AG09319 (cell line): ENCODE data around the gene ARRDC4.
"Not testable (repeated sequence)": the region's sequence is repeated elsewhere in the genome, so short reads cannot be mapped to it uniquely, and the experiment has no call there.

Source experiments
- DNase-seq: peaks from one replicate; pipeline ENCODE4 v3.0.0-alpha.2; 2010; ENCODE audit warnings: low read depth; ENCODE audit errors: extremely low read depth
- TF ChIP-seq, protein P1 (sequence below): IDR thresholded peaks from 2 replicates; pipeline ENCODE4 v1.5.1; 2011; ENCODE audit warnings: low read depth, mild to moderate bottlenecking, inconsistent platforms, low read length, moderate library complexity

The ARRDC4 gene

DNA sequence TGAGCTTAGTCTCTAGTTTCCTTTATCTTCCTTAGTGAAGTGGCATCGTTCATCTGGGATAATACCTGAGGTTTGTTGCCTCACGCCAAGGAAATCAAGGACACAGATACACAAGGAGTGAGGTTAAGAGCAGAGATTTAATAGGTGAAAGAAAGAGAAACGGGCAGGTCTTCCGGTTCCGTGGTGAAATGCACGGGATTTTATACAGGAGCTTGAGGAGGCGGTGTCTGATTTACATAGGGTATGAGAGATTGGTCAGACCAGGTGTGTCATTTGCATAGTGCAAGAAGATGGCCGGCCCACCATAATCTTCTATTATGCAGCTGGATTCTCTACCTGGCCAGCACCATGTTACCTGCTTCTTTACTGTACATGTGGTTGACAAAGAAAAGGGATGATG lies 17.2 kb downstream of the ARRDC4 start:
- TF ChIP-seq, protein P1, sequence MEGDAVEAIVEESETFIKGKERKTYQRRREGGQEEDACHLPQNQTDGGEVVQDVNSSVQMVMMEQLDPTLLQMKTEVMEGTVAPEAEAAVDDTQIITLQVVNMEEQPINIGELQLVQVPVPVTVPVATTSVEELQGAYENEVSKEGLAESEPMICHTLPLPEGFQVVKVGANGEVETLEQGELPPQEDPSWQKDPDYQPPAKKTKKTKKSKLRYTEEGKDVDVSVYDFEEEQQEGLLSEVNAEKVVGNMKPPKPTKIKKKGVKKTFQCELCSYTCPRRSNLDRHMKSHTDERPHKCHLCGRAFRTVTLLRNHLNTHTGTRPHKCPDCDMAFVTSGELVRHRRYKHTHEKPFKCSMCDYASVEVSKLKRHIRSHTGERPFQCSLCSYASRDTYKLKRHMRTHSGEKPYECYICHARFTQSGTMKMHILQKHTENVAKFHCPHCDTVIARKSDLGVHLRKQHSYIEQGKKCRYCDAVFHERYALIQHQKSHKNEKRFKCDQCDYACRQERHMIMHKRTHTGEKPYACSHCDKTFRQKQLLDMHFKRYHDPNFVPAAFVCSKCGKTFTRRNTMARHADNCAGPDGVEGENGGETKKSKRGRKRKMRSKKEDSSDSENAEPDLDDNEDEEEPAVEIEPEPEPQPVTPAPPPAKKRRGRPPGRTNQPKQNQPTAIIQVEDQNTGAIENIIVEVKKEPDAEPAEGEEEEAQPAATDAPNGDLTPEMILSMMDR, result no peak
- no peak for DNase-seq

DNA sequence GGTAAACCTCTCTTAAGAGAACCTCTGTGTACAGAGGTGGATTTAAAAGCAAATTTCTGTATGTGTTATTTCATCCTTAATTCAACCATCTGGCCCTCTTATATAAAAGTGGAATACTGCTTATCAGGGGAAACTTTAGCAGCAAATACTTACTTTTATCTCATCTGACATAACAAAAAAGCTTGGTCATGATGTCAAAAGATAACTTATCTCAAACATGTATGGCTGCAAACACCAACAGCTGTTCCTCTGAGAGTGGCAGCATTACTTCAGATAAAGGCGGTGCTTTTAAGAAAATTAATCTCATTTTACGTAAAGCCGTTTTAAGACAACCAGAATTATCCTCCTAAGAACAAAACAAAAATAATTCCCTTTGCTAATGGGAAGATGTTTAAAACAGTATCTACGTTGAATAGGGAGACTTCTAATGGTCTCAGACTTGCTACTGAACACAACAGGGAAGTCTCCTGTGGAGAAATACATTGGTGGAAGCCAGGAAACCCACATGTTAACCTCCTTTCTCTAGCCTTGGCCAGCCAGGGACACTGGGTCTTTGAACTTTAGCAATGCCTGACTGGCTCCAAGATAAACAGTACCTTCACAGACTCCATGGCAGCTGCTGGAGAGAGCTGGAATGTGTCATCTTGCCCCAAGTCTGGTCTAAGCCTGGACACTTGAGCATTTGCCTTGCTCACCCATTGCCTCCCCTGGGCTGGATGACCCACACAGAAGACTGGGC lies 18.1 kb downstream of the ARRDC4 start:
- TF ChIP-seq, protein P1, result no peak
- DNase-seq, result no peak

DNA sequence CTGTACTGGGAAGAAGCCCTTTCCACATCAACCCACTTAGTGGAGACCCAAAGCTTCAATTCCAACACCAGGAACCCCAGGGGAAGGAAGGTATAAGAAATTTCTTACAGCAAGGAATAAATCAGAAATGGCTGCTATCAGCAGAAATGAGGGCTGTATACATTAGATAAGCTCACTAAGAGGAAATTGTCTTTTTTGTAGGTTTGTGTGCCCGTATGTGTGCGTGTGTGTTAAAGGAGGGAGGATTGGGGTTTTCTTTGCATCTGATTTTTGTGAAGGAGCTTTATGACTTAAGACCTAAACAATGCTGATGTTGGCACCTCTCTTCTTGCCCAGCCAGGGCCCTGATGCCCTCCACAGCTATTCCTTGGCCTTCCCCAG lies 18.6 kb downstream of the ARRDC4 start:
- TF ChIP-seq, protein P1, result no peak
- no peak for DNase-seq

DNA sequence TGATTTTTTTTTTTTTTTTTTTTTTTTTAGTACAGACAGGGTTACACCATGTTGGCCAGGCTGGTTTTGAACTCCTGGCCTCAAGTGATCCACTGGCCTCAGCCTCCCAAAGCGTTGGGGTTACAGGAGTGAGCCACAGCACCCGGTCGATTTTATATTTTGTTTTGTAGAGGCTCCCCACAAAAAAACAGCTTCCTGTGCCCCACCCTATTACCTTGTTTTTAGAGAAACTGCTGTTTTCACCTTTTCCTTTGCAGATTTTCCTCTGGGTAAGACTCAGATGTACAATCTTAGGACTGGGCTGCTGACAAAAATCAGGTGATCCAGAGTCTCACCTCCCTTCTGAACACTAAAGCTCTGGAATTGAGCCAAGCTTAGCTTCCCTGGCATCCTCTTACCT lies 20.6 kb downstream of the ARRDC4 start:
- TF ChIP-seq, protein P1, result no peak
- DNase-seq, result no peak

DNA sequence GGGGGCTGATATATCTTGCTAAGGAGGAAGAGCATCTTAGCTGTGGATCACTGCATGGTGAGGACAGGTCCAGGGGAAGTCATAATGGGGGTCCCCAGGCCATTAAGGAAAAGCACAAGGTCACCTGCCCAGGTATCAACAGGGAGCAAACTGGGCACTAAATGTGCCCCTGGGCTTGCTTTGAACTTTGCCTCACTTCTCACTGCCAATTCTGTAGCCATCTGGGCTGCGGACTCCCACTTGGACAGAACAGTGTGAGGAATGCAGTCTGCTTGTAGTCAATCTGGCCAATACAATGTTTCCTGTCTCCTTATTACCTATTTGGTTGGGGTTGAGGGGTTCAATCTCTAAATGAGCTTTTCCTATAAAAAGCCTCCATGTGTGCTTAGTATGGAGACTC lies 21.3 kb downstream of the ARRDC4 start:
- no peak for DNase-seq
- TF ChIP-seq, protein P1, result no peak

DNA sequence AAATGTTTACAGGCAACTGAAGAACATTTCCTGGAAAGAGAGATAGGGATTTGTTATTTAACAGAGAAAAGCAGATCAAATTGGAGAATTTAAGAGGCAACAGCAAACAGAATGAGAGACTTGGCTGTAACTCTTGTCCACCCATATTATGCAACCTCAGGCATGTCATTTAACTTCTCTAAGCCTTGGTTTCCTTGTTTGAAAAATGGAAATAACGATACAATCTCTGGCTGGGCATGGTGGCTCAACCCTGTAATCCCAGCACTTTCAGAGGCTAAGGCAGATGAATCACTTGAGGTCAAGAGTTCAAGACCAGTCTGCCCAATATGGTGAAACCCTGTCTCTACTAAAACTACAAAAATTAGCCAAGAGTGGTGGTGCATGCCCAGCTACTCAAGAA lies 23.7 kb downstream of the ARRDC4 start:
- no peak for DNase-seq
- TF ChIP-seq, protein P1, result no peak

DNA sequence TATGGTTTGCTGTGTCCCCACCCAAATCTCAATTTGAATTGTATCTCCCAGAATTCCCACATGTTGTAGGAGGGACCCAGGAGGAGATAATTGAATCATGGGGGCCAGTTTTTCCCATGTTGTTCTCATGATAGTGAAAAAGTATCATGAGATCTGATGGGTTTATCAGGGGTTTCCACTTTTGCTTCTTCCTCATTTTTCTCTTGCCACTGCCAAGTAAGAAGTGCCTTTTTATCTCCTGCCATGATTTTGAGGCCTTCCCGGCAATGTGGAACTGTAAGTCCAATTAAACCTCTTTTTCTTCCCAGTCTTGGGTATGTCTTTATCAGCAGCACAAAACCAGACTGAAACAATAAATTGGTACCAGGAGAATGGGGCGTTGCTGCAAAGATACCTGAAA lies 25.5 kb downstream of the ARRDC4 start:
- DNase-seq, result not testable (repeated sequence)

DNA sequence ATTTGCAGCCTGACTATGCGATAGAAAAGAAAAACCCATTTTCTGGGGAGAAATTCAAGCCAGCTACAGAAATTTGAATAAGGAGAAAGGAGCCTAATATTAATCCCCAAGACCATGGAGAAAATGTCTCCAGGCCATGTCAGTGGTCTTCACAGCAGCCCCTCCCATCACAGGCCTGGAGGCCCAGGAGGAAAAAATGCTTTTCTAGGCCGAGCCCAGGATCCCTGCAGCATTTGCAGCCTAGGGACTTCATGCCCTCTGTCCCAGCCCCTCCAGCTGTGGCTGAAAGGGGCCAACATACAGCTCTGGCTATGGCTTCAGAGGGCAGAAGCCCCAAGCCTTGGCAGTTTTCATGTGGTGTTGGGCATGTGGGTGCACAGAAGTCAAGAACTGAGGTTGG lies 26.3 kb downstream of the ARRDC4 start:
- TF ChIP-seq, protein P1, result no peak
- DNase-seq, result no peak
